Umbilical cord (tissue), 2 donors: ENCODE results near the gene IQCC. TPM values are rescaled to one million over a fixed set of nuclear protein-coding genes. Genes with fewer than 3 reads are reported as not detected.
A peak's percentile ranks its signal among the peaks of the same experiment; 100 is the strongest.

Experiments used
- DNase-seq: peaks from one replicate; pipeline ENCODE4 v3.0.0-alpha.2; 2015; ENCODE audit warnings: low spot score
- total RNA-seq: library from RNA; depleted of rRNA; stranded (reverse); fragments of >200 nt; gene quantifications from one replicate; pipeline ENCODE4 v1.2.3, GENCODE V29; 2014; ENCODE audit warnings: low replicate concordance; ENCODE audit not compliant: insufficient read depth

The IQCC gene
- total RNA-seq, 1 donor from 2014 or later = 1.7 TPM

- no peak for DNase-seq
Observed at GRCh38 chr1:32195972-32196823, 9.3 kb upstream of the IQCC start.

DNA sequence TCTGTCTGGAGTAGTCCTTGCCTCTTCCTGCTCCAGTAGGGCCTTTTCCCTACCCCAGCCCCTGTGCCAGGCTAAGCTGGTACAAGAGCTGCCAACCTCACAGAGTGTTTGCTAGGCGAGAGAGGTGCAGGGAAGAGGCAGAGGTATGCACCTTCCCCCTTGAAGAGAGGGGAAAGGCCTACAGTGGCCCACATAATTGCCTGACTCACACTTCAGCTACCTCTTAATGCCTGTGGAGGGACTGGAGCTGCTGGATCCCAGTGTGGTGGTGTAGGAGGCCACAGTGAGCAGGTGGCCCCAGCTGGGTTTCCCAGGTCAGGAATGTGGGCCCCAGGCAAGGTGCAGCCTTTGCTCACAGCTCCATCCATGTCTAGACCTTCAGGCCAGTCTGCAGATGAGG is 8.4 kb upstream of the IQCC start:
- DNase-seq = no peak

- no peak for DNase-seq
Observed at GRCh38 chr1:32197837-32198236, 7.6 kb upstream of the IQCC start.

DNA sequence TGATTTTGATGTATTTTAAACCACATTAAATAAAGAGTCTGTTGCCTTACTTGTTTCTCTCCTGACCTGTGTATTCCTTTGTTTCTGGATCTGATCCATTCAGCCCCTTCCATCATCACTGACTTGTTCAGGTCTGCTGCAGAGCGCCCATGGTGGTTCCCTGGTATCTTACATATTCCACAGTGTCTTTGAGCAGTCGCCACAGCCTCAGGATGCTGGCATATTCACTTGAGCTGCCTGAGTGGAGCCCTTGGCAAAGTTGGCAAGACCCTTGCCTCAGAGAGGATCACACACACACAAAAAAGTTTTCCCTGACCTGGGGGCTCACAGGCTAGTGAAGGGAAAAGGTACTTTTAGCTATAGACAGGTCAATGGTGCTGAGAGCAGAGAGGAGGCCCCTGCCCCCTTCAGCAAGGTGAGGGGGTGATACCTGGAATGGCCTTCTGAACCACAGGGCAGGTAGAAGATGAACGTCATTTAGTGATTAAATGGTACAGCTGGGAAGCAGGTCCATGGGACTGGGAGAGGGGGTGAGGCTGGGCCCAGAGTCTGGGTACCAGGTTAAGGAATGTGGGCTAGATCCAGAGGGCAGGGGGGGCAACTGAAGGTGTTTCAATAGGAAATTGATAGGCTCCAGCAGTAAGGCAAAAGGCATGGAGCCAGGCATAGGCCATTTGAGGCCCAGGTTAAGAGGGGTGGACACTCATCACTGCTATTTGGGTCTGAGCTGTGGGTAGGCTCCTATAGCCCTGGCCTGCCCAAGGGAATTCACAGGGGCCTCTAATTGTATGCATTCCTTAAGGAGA is 7.0 kb upstream of the IQCC start:
- no peak for DNase-seq

- no peak for DNase-seq
Observed at GRCh38 chr1:32199043-32199716, 6.3 kb upstream of the IQCC start.

DNA sequence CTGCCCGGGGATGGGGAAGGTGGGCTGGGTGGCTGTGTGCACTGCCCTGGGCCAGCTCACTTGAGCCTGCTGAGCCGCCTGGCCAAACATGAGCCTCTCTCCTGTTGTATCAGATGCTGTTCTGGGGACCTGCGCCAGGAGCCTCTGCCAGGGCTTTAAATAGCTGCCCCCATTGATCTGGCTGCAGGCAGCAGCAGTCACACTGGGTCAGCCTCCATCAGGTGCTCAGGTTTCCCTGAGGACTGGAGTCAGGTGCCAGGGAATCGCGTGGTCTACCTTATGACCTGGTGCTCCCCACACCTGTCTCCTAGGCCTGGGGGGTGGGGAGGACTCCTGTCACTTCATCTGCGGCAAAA is 5.8 kb upstream of the IQCC start:
- no peak for DNase-seq

DNA sequence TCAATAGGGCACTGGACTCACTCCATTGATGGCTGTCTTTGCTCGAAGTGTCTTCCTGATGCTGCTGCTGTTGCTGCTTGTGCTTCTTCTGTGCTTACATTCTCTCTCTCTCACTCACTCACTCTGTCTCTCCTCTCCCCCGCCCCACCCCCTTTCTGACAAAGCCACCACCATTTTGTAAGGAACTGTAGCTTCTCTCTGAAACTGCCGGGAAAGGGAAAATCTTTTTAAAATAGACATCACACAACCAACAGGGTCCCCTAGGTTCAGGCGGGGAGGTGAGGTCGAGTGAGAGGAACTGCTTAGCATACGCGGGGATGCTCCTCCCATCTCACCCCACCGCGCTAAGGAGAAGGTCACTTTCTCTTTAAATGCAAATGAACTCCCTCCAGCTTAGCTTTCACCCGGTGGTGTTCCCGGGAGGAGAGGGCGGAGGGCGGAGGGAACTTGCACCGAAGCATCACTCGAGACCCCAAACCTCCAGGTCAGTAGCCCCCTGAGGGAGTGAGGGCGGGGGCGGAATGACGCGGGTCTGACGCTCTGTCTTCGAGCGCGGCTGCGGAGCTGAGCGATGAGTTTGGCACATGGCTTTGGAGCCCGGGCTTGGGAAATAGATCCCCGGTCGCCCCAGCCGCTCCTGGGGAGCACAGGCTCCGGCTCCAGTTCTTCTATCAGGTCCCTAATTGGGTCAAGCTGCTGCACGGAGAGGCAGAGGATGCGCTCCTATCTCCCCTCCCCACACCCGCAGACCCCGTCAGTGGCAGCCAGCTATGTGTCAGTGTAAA is 5.1 kb upstream of the IQCC start, which contains the start of gene CCDC28B:
TSS of gene CCDC28B (plus strand) at position 370 of the 785 bp plus-strand sequence. CDS start 1,341 bp downstream, outside the sequence.
- peak; percentile 87 for DNase-seq

- DNase-seq = peak; percentile 81
Observed at GRCh38 chr1:32201011-32201855, 4.2 kb upstream of the IQCC start.

DNA sequence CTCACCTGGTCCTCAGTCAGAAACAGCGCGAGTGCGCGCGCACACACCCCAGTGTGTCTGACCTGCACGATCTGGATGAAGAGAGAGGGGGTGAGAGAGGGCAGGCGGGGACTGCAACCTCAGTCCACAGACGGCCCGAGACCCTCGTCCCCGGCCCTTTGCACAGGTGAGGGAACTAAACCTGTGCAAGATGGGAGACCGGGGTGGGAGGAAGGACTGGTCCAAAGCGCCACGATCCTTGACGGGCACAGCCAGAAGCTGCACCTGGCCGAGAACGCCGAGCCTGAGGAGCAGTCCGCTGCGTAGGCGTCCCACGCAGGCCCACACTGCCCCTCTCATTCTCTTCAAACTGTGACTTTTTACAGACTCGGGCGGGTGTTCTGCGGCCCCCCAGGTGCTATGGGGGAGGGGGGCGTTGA is 519 bp upstream of the IQCC start:
- DNase-seq = no peak

- DNase-seq = no peak
Observed at GRCh38 chr1:32208469-32208868, 3.0 kb downstream of the IQCC start.

- peak; percentile 28 for DNase-seq
Observed at GRCh38 chr1:32208891-32209328, 3.4 kb downstream of the IQCC start, which contains the start of gene DCDC2B. DCDC2B (plus strand) TSS chr1:32209089; CDS start chr1:32209094, 5 bp downstream.

DNA sequence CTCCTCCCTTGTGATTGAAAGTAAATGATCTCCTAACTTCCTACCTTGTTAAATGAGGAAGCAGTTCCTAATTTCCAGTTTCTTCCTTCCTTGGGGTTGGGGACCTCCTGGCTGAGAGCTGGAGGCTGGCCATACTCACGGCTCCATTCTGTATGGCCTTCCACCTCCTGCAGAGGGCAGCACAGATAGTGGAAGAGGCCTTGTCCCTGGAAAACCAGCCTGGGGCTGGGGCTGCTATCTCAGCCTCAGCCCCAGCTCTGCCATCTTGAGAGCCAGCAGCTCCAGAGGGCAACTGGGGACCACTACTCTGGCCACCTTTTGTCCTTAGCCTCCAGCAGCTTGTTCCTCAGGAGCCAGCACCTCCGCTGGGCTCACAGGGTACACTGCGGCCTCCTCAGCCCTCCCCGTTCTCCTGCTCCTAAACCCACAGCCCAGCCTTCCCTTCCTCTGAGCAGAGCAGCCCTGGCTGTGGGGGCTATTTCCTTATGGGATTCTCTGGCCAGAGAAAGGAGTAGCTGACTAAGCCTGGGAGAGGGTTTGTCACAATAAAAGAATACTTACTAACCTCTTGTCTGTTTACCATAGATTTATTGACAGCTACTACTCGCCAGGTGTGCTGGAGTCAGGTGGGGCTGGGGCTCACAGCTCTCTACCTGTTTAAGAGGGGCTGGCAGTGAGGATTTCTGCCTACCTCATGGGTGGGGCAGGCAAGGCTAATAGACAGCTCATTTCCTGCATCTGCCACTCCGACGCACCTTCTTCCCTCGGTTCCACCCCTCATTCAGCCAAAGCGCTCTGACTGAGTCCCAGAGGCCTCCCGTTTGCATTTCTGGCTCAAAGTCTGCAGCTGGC is 10.4 kb downstream of the IQCC start:
- DNase-seq = peak; percentile 69

DNA sequence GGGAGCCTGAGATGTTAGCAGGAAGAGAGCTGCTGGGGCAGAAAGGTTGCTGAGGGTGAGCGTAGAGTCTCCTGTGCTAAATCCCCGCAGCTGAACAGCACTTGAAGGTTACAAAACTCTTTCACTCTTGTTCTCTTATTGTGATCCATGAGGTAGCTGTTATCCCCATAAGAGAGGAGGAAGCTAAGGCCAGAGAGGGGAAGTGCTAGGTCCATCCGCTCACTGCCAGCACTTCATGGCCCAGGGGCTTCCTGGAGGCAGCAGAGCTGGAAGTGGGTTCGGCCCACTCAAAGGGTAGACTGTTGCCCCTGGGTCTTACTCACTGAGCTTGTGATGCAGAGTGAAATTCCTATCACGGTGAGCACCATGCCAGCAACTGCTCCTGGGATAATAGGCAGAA is 11.1 kb downstream of the IQCC start:
- DNase-seq = no peak

- no peak for DNase-seq
Observed at GRCh38 chr1:32219022-32219421, 13.6 kb downstream of the IQCC start.

DNA sequence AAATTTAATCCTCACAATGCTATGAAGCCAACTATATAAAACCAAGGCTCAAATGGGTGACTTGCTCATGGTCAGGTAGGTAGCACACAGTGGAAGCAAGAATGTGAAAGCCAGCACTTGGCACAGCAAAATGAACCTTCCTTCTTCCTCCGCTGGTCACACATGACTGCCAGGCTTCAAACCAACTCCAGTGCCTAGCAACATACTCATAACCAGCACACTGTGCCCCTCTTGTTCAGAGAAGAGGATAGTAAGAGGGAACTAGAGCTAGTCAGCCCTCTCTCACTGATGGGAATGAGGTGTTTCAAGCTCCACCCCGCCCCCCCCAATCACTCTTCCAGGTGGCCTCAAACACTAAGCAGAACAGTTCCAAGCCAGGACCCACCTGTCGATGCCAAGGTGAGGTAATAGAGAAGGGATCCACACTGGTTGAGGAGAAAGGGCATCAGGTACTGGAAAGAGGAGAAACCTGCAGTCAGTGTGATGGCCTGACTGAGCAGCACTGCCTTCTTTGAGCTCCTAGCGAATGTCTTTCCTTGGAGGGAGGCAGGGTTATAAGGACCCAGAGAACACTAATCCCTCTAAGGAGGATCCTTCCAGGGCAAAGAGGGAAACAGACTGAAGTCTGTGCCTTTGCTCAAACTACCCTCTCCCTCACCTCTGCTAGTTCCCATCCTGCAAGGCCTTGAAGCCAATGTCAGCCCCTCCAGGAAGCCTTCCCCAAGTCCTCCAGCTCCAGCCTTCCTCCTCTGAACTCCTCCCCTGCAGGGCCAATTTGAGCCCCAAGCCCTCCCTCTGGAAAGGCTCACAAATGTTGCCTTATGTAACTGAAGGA is 15.5 kb downstream of the IQCC start:
- no peak for DNase-seq

GRCh38 chr1:32221581-32221979 is 16.1 kb downstream of the IQCC start:
- DNase-seq = no peak

GRCh38 chr1:32221980-32222755 is 16.7 kb downstream of the IQCC start, which contains the start of the genes EIF3I and TMEM234:
EIF3I (plus strand) TSS chr1:32222407; CDS start chr1:32222442, 35 bp downstream.
TMEM234 (minus strand) TSS chr1:32222353; CDS start chr1:32222322, 31 bp downstream.
- peak; percentile 97 for DNase-seq
